Uterus (tissue), 2 donors: Measurements from ENCODE around the gene ULK3.

ENCODE experiments used
- CTCF ChIP-seq, 4 experiments: fragments of 200-600 bp in 2 of 4; fragments of 450-650 bp in 2 of 4; sonication (generic) in 2 of 4; IDR thresholded peaks; one replicate each; pipeline ENCODE4 v1.5.1; 2016 to 2019; ENCODE audit warnings: antibody characterized with exemption in 4 of 4, mild to moderate bottlenecking in 2 of 4, moderate library complexity in 1 of 4
- POLR2A ChIP-seq, 2 donors: fragments of 450-650 bp; IDR thresholded peaks; one replicate each; pipeline ENCODE4 v1.6.1; 2016; ENCODE audit warnings: antibody characterized with exemption in 2 of 2, mild to moderate bottlenecking in 1 of 2, moderate library complexity in 1 of 2

GRCh38 chr15:74831813-74832495, 11.0 kb downstream of the ULK3 start:
- TF ChIP-seq CTCF (IDR thresholded peaks at IDR 0.05) (no peak), POLR2A (IDR thresholded peaks at IDR 0.05) (no peak)
